MM.1S (cell line): Measurements from ENCODE around the gene SPINK2.

Source experiments
- DNase-seq: peaks from one replicate; pipeline ENCODE4 v3.0.0-alpha.2; 2015
- H2AFZ ChIP-seq: fragments of 300-600 bp; sonication (generic); 2 replicates; pipeline ENCODE4 v1.6.0; 2016; ENCODE audit warnings: antibody characterized with exemption, low read length
- H3F3A ChIP-seq: fragments of 300-600 bp; sonication (generic); 2 replicates; pipeline ENCODE4 v1.6.1; 2016; ENCODE audit warnings: mild to moderate bottlenecking, antibody characterized with exemption, low read length, moderate library complexity, mixed read lengths; ENCODE audit not compliant: insufficient read depth
- H3K27ac ChIP-seq: fragments of 300-600 bp; sonication (generic); 2 replicates; pipeline ENCODE4 v1.5.1; 2016; ENCODE audit warnings: mild to moderate bottlenecking, low read length
- H3K27me3 ChIP-seq: fragments of 300-600 bp; sonication (generic); replicated peaks from 2 replicates; pipeline ENCODE4 v1.6.0; 2016; ENCODE audit warnings: low read length; ENCODE audit not compliant: insufficient read depth
- H3K36me3 ChIP-seq: fragments of 300-600 bp; sonication (generic); replicated peaks from 2 replicates; pipeline ENCODE4 v1.6.1; 2016; ENCODE audit warnings: mild to moderate bottlenecking, low read length, mixed read lengths; ENCODE audit not compliant: insufficient read depth
- H3K4me1 ChIP-seq: fragments of 300-600 bp; sonication (generic); 2 replicates; pipeline ENCODE4 v1.6.1; 2016; ENCODE audit warnings: low read length, mixed read lengths
- H3K4me2 ChIP-seq: fragments of 300-600 bp; sonication (generic); 2 replicates; pipeline ENCODE4 v1.6.0; 2016; ENCODE audit warnings: low read depth, low read length
- H3K4me3 ChIP-seq: fragments of 300-600 bp; sonication (generic); 2 replicates; pipeline ENCODE4 v1.5.1; 2016; ENCODE audit warnings: low read length, mixed read lengths
- H3K79me2 ChIP-seq: fragments of 300-600 bp; sonication (generic); 2 replicates; pipeline ENCODE4 v1.6.1; 2016; ENCODE audit warnings: mixed run types, low read length, mixed read lengths
- H3K9ac ChIP-seq: fragments of 300-600 bp; sonication (generic); 2 replicates; pipeline ENCODE4 v1.6.1; 2016; ENCODE audit warnings: low read length, mixed read lengths
- H3K9me2 ChIP-seq: fragments of 300-600 bp; sonication (generic); replicated peaks from 2 replicates; pipeline ENCODE4 v1.6.1; 2016; ENCODE audit warnings: mild to moderate bottlenecking, low read length, mixed read lengths; ENCODE audit not compliant: insufficient read depth
- H3K9me3 ChIP-seq: fragments of 300-600 bp; sonication (generic); replicated peaks from 2 replicates; pipeline ENCODE4 v1.6.1; 2016; ENCODE audit warnings: mild to moderate bottlenecking, low read length, mixed read lengths; ENCODE audit not compliant: insufficient read depth
- H4K20me1 ChIP-seq: fragments of 300-600 bp; sonication (generic); 2 replicates; pipeline ENCODE4 v1.6.1; 2016; ENCODE audit warnings: mild to moderate bottlenecking, low read length, moderate library complexity, mixed read lengths; ENCODE audit not compliant: insufficient read depth
- EZH2 ChIP-seq: fragments of 300-600 bp; sonication (generic); optimal IDR thresholded peaks from 2 replicates; pipeline ENCODE3; 2017; ENCODE audit warnings: low read depth, mild to moderate bottlenecking, antibody characterized with exemption, low read length, mixed read lengths
- EZH2phosphoT487 ChIP-seq: fragments of 300-600 bp; sonication (generic); IDR thresholded peaks from 2 replicates; pipeline ENCODE4 v1.6.1; 2018; ENCODE audit warnings: antibody characterized with exemption, low read length
- TF ChIP-seq, protein P1 (sequence below): fragments of 300-600 bp; sonication (generic); IDR thresholded peaks from 2 replicates; pipeline ENCODE4 v1.5.1; 2016; ENCODE audit warnings: antibody characterized with exemption, low read length, mixed read lengths

SPINK2 gene

DNA sequence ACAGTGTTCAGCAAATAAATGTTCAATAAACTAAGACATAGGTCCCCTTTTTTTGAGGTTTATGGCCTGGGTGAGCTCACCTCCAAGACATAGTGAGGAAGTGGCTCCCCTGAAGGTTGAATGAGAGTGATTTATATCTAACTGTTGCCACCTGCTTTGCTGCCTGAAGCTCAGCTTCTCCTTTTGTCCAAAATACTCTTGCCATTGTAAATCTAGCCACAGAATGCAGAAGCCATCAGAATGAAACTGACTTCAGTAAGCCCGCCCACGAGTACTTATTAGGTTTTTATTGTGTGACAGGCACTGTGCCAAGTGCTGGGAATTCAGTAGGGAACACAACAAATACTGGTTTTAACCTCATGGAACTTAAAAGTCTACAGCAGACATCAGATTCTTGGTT, 18.0 kb downstream of the SPINK2 start:
- H3K27ac ChIP-seq: peak overlapping the region; percentile 33; the same call in 1 of the 2 replicates
- no peak overlapping the region for H2AFZ ChIP-seq
- H3K9ac ChIP-seq: no peak overlapping the region
- H3F3A ChIP-seq: 0 out of 2 replicates have a peak, but pooled peaks cover 12% of the 10 kb centered on the region
- peak; percentile 75 for DNase-seq
- H3K9me3 ChIP-seq: no peaks in the 10 kb centered on the region
- H3K9me2 ChIP-seq: no peaks in the 10 kb centered on the region
- no peaks in the 10 kb centered on the region for H3K27me3 ChIP-seq
- peaks cover 22% of the 10 kb centered on the region for H3K4me1 ChIP-seq
- H3K36me3 ChIP-seq: no peaks in the 10 kb centered on the region
- no peak overlapping the region for H3K4me3 ChIP-seq
- H3K4me2 ChIP-seq: peak overlapping the region; percentile 30
- TF ChIP-seq EZH2phosphoT487 (no peak), EZH2 (no peak)
- TF ChIP-seq, protein P1, sequence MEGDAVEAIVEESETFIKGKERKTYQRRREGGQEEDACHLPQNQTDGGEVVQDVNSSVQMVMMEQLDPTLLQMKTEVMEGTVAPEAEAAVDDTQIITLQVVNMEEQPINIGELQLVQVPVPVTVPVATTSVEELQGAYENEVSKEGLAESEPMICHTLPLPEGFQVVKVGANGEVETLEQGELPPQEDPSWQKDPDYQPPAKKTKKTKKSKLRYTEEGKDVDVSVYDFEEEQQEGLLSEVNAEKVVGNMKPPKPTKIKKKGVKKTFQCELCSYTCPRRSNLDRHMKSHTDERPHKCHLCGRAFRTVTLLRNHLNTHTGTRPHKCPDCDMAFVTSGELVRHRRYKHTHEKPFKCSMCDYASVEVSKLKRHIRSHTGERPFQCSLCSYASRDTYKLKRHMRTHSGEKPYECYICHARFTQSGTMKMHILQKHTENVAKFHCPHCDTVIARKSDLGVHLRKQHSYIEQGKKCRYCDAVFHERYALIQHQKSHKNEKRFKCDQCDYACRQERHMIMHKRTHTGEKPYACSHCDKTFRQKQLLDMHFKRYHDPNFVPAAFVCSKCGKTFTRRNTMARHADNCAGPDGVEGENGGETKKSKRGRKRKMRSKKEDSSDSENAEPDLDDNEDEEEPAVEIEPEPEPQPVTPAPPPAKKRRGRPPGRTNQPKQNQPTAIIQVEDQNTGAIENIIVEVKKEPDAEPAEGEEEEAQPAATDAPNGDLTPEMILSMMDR: no peak
- H3K79me2 ChIP-seq: no peaks in the 10 kb centered on the region
- no peaks in the 10 kb centered on the region for H4K20me1 ChIP-seq

DNA sequence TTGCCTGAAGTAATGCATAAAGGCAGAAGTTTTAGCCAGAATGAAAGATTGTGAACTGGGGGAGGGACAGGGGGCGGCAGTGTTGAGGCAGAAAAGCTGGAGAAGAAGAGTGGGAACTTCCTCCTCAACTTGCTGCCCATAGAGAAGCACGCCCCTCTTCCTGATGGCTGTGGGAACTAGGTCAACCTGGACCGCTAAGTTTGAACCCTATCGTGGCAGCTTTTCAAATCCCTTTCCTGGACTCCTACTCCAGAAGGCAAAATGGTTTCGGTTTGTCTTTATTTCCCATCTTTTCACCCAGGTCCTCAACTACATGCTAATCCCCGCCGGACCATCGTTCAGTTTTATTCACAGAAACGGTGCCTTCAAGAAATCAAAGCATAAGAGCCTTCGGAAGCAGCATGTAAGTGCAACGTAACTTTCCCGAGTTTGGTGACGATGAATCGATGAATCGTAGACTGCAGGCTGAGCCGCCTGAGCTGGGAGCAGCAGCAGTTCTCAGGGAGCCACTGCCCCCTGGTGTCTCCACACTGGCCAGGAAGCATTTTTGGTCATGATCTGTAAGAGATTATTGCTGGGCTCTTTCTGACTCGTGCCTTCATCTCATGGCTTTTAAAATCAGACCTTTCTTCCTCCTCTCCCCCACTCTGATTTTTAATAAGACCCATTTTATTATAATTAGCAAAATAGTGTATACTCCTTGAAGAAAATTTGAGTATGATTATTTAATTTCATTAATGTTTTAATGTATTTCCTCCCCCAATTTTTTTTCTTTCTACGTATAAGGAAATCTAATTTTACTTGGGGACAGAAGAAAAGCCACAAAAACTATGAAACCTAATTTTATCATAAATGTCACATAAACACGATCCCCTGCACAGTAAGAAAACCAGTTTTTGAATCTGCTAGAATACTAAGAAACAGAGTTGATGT, 21.4 kb downstream of the SPINK2 start:
- Histone ChIP-seq H2AFZ (peak overlapping the region; percentile 83), H3K9me2 (no peaks in the 10 kb centered on the region), H3K4me3 (peak overlapping the region; percentile 63), H4K20me1 (no peaks in the 10 kb centered on the region), H3K27me3 (no peaks in the 10 kb centered on the region), H3F3A (0 out of 2 replicates have a peak, but pooled peaks cover 12% of the 10 kb centered on the region), H3K4me1 (peaks cover 15% of the 10 kb centered on the region), H3K9ac (peak overlapping the region; percentile 60), H3K36me3 (no peaks in the 10 kb centered on the region), H3K9me3 (no peaks in the 10 kb centered on the region), H3K79me2 (no peaks in the 10 kb centered on the region), H3K27ac (peak overlapping the region; percentile 19; the same call in 1 of the 2 replicates), H3K4me2 (peak overlapping the region; percentile 60)
- DNase-seq: peak; percentile 90
- TF ChIP-seq EZH2phosphoT487 (no peak), EZH2 (no peak)
- TF ChIP-seq, protein P1: peak; percentile 84

DNA sequence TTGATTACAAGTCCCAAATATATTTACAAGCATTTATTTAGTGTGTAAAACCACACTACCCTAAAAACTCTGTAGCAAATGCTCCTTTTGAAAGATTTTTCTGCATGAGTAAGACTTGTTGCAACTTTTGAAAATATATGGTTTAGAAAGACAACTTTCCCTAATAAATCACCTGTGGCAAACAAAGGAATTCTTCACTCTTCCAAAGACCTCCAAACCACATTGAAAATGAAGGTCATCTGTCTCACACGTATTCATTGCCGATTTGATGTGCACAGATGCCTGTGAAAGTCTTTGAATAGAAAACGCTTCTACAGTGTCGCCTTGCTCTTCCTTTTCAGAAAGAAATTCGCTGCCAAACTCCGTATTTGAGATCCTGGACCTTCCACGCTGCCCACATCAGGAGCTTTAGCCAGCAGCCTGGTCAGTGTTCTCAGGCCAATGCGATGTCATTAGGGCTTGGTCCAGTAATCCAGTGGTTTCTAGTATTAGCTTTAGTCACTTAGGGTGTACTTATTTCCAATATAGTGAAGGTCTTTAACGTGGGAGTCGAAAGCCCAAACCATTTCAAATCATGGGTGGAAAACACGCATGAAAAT, 22.2 kb downstream of the SPINK2 start:
- H3K9me3 ChIP-seq: no peaks in the 10 kb centered on the region
- H3K9ac ChIP-seq: peak overlapping the region; percentile 60; the same call in 1 of the 2 replicates
- peak overlapping the region; percentile 83 for H2AFZ ChIP-seq
- no peak overlapping the region for H3K27ac ChIP-seq
- no peaks in the 10 kb centered on the region for H3K9me2 ChIP-seq
- H3K79me2 ChIP-seq: no peaks in the 10 kb centered on the region
- peak overlapping the region; percentile 60 for H3K4me2 ChIP-seq
- H3K4me1 ChIP-seq: peaks cover 9% of the 10 kb centered on the region
- TF ChIP-seq EZH2: no peak
- TF ChIP-seq EZH2phosphoT487: no peak
- TF ChIP-seq, protein P1: no peak
- no peaks in the 10 kb centered on the region for H3K36me3 ChIP-seq
- no peaks in the 10 kb centered on the region for H4K20me1 ChIP-seq
- no peak for DNase-seq
- H3K27me3 ChIP-seq: no peaks in the 10 kb centered on the region
- 0 out of 2 replicates have a peak, but pooled peaks cover 5% of the 10 kb centered on the region for H3F3A ChIP-seq
- peak overlapping the region; percentile 63 for H3K4me3 ChIP-seq
